ENCODE data around the gene HELZ. TPM values are rescaled to one million over a fixed set of nuclear protein-coding genes. Genes with fewer than 3 reads are reported as not detected.

The HELZ gene
- total RNA-seq, 1 experiment from 2014 or later: 49.8 TPM

DNA sequence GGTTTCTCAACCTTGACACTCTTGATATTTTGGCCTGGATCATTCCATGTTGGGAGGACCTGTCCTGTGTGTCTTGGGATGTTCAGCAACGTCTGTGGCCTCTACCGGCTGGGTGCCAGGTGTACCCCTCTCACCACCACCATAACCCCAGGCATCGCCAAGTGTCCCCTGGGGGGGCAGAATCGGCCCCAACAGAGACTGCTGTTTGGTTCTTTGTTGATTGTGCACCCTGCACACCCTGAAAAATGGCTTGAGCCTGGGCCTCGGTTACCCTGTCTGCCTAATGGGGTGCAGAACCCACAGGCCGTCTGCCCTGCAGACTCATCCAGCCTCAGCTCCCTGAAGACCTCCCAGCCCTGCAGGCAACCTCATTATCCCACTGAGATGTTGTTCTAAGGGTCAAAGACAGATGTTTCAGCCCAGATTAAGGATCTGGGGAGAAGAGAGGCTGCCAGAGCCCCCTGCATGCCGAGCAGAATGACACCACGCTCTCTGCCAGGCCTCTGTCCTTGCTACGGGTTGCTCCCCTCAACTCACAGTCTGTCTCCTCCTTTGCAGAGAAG is 191.5 kb downstream of the HELZ start:
- Histone ChIP-seq H2BK15ac (ENCODE audit: low read depth, low read length) (no peak overlapping the region), H3K4me2 (ENCODE audit: insufficient read depth, insufficient read length, low read length) (no peak overlapping the region), H4K5ac (ENCODE audit: insufficient read length, low read depth, low read length) (no peak overlapping the region), H3K27ac (ENCODE audit: insufficient read length, low read depth, low read length) (no peak overlapping the region), H2BK12ac (ENCODE audit: insufficient read length, low read depth, low read length) (no peak overlapping the region), H3T11ph (ENCODE audit: low read length) (no peak overlapping the region), H3K79me2 (ENCODE audit: insufficient read depth, low read length) (no peaks in the 10 kb centered on the region), H2AFZ (ENCODE audit: low read length) (no peak overlapping the region), H3K9ac (ENCODE audit: extremely low read depth, insufficient read length, low read length) (no peak overlapping the region), H4K91ac (ENCODE audit: insufficient read length, low read depth, low read length) (no peak overlapping the region), H3K79me1 (ENCODE audit: insufficient read depth, low read depth, low read length, poor library complexity, severe bottlenecking) (no peaks in the 10 kb centered on the region), H3K27me3 (ENCODE audit: insufficient read depth, low read length) (no peaks in the 10 kb centered on the region), H3K23me2 (ENCODE audit: insufficient read length, low read depth, low read length, poor library complexity, severe bottlenecking) (no peaks in the 10 kb centered on the region), H3K4ac (ENCODE audit: low read depth, low read length) (no peak overlapping the region), H4K20me1 (ENCODE audit: control insufficient read depth, insufficient read depth, insufficient read length) (no peaks in the 10 kb centered on the region), H3K18ac (ENCODE audit: insufficient read length, low read depth, low read length) (no peak overlapping the region), H4K8ac (replicated peaks; ENCODE audit: insufficient read length, low read depth, low read length) (no peak overlapping the region), H3K23ac (ENCODE audit: insufficient read length, low read depth, low read length) (no peak overlapping the region), H3K14ac (ENCODE audit: insufficient read depth, low read length) (no peak overlapping the region), H2BK5ac (ENCODE audit: insufficient read length, low read length) (no peak overlapping the region), H2AK5ac (ENCODE audit: insufficient read length, low read length) (no peak overlapping the region), H2BK120ac (ENCODE audit: low read depth, low read length, poor library complexity, severe bottlenecking) (no peak overlapping the region), H2BK20ac (ENCODE audit: low read depth, low read length, poor library complexity, severe bottlenecking) (no peak overlapping the region), H3K56ac (ENCODE audit: insufficient read length, low read depth, low read length) (no peak overlapping the region), H3K9me3 (ENCODE audit: control insufficient read depth, low read depth, low read length) (no peaks in the 10 kb centered on the region), H3K4me1 (ENCODE audit: insufficient read depth, low read length) (no peaks in the 10 kb centered on the region)
- peaks cover 0 to 6% (median 5%) of the 10 kb centered on the region in 3 experiments; a peak in 2 of 7 replicates for H3K36me3 Mint-ChIP-seq (ENCODE audit: insufficient read depth in 1 of 3, low read depth in 3 of 3)
- TF ChIP-seq, protein P1, sequence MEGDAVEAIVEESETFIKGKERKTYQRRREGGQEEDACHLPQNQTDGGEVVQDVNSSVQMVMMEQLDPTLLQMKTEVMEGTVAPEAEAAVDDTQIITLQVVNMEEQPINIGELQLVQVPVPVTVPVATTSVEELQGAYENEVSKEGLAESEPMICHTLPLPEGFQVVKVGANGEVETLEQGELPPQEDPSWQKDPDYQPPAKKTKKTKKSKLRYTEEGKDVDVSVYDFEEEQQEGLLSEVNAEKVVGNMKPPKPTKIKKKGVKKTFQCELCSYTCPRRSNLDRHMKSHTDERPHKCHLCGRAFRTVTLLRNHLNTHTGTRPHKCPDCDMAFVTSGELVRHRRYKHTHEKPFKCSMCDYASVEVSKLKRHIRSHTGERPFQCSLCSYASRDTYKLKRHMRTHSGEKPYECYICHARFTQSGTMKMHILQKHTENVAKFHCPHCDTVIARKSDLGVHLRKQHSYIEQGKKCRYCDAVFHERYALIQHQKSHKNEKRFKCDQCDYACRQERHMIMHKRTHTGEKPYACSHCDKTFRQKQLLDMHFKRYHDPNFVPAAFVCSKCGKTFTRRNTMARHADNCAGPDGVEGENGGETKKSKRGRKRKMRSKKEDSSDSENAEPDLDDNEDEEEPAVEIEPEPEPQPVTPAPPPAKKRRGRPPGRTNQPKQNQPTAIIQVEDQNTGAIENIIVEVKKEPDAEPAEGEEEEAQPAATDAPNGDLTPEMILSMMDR (conservative IDR thresholded peaks at IDR 0.05): no peak
- DNase-seq: peak; percentile 20
- no peak overlapping the region for H3K4me3 Mint-ChIP-seq
- WGBS (ENCODE audit: extremely low coverage, insufficient read length, low lambda C conversion rate): no CpG with 5 or more reads among the region's 9 CpGs
- H3K9me3 Mint-ChIP-seq: peaks cover 9 to 11% of the 10 kb centered on the region in 2 experiments
- peaks cover 1% of the 10 kb centered on the region; the same call in 1 of the 2 replicates for H3K27me3 Mint-ChIP-seq (ENCODE audit: low read depth)
- peaks cover 0 to 3% of the 10 kb centered on the region in 2 experiments; a peak in 2 of 4 replicates for H3K4me1 Mint-ChIP-seq
- no peak overlapping the region for H3K27ac Mint-ChIP-seq

All from H9 (cell line).